Activated T-cell treated with anti-CD3 and anti-CD28 coated beads, Interleukin-2, amount 50 U/mL, for 4 hours (primary cell): Measurements from ENCODE around the gene MIDN. TPM values are rescaled to one million over a fixed set of nuclear protein-coding genes. Genes with fewer than 3 reads are reported as not detected.

Experiments used
- ATAC-seq, 2 donors: fragments of 200-7000 bp; cut with Tn5 transposase; one replicate each; pipeline ENCODE4 v1.10.0; 2021
- DNase-seq: peaks from one replicate; pipeline ENCODE4 v3.0.0-alpha.2; 2020
- H3K27me3 Mint-ChIP-seq: one replicate; pipeline ENCODE4 v1.8.0; 2021; ENCODE audit warnings: low read depth, mixed read lengths
- H3K36me3 Mint-ChIP-seq: one replicate; pipeline ENCODE4 v1.8.0; 2022; ENCODE audit warnings: mixed read lengths; ENCODE audit not compliant: insufficient read depth
- H3K4me1 Mint-ChIP-seq: one replicate; pipeline ENCODE4 v1.8.0; 2021; ENCODE audit warnings: low read depth, mixed read lengths
- H3K4me3 Mint-ChIP-seq: one replicate; pipeline ENCODE4 v1.8.0; 2021; ENCODE audit warnings: mild to moderate bottlenecking, moderate library complexity, mixed read lengths
- H3K9me3 Mint-ChIP-seq: one replicate; pipeline ENCODE4 v1.8.0; 2021; ENCODE audit warnings: mixed read lengths
- total RNA-seq, 3 donors: library from RNA; stranded (reverse); gene quantifications; one replicate each; pipeline ENCODE4 v1.2.1, GENCODE V29; 2021

Gene MIDN
- total RNA-seq, 3 donors from 2014 or later: 63.2 to 70.0 (median 68.7) TPM

DNA sequence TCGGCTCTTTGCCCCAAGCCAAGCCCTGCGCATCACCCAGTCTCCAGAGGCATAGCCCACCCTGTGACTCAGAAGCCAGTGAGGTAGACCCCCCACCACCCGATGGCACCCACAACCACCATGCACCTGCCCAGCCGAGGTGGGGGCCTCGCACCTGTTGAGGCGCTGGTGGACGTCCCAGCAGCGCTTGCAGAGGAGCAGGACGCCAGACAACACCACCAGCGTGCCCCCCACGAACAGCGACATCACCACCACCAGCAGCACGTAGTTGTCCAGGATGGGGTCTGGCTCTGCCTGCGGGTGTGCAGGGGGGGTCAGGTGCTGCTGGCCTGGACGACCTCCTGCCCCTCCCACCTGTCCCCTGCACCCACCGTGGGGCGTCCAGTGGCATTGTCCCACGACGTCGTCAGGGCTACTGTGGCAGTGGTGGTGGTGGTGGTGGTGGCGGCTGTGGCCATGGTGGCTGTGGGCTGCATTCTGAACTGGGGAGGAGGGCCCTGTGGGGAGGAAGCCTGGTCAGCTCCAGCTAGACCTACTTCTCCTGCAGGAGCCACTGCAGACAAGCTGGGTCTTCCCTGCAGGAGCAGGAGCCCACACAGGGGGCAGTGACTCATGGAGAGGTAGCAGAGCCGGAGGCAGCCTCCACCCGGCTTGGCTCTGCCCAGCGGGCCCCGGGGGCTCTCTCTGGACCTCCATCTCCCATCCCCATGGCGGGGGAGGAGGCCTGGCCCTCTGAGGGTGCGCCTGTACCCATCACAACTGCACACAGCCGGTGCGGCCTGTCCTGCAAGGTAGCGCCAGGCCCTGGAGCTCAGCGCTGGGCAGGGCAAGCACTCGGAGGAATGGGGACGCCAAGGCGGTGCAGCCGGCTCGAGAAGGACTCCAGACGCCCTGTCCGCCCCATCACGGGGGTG, 12.5 kb upstream of the MIDN start:
- Mint-ChIP-seq H3K27me3 (peaks cover 7% of the 10 kb centered on the region), H3K9me3 (no peaks in the 10 kb centered on the region), H3K4me1 (peaks cover 17% of the 10 kb centered on the region), H3K4me3 (no peak overlapping the region), H3K36me3 (no peaks in the 10 kb centered on the region)
- no peak for ATAC-seq
- DNase-seq: no peak

DNA sequence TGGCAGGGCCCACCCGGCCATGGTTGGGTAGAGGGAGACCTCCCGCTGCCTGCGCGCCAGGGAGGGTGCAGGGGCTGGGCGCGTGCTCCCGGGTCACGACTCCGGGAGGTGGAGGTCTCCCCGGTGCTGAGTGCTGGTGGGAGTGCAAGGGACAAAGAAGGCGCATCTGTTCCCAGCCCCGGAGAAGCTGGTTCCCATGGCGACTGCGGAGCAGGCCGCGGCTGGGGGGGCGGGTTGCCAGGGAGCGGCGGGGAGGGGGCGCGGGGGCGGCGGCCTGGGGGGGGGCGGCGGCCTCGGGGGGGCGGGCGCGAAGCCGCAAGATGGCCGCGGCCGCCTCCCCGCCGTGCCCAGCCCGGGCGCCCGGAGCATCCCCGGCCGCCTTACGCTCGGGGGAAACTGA, 11.8 kb upstream of the MIDN start:
- Mint-ChIP-seq H3K4me3 (no peak overlapping the region), H3K27me3 (peaks cover 7% of the 10 kb centered on the region), H3K9me3 (no peaks in the 10 kb centered on the region), H3K4me1 (peaks cover 23% of the 10 kb centered on the region), H3K36me3 (no peaks in the 10 kb centered on the region)
- no peak for ATAC-seq
- no peak for DNase-seq

DNA sequence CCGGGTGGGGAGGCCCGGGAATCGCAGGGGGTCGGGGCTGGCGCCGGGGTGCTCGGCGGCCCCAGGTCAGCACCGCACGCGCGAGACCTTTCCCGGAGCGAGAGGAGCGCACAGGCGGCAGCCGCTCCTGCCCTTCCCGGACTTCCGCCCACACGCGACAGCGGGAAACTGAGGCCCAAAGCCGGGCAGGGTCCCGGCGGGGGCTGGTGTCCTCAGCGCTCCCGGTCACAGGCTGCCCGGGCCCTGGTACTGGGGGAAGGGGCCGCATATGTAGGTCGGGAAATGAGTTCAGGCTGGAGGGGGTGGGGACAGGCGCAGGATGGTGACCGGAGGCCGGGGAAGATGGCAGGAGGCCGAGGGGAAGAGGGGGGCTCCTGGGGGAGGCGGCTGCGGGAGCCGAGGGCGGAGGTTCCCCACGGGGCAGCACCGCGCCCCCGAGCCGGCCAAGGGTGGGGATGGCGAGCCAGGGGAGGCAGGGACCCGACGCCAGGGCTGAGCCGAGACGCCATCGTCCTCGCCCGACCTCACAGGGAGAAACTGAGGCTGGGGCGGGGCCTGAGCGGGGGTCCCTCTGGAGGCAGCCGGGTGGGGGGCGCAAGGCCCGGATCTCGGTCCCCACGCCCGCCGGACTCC, 11.2 kb upstream of the MIDN start:
- Mint-ChIP-seq H3K9me3 (no peaks in the 10 kb centered on the region), H3K27me3 (peaks cover 7% of the 10 kb centered on the region), H3K36me3 (no peaks in the 10 kb centered on the region), H3K4me1 (peaks cover 23% of the 10 kb centered on the region), H3K4me3 (no peak overlapping the region)
- no peak for ATAC-seq
- DNase-seq: no peak

DNA sequence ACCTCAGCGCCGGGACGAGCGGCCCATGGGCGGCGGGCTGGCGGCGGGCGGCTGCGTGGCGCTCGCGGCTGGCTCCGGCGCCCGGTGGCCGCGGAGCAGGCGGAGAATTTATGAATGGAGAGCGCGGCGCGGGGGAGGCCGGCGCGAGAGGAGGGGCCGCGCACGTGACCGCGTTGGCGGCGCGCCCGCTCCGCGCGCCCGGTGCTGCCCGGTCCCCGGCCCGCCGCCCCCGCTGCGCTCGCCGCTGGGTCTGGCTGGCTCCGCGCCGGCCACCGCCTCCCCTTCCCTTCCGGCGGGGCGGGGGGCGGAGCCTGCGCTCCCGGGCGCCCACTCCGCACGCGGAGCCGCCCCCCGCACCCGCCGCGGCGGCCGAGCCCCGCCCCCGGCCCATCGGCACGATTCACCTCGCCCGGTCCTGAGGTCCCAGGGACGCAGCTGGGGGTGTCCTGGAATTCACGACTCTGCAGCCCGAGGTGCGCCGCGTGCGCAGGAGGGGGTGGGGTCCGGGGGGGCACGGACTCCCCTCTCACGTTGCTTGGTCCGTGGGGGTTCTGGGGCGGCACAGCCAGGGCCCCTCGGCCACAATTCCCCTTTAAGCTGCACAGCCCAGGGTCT, 10.5 kb upstream of the MIDN start, which contains the start of gene CBARP:
Gene CBARP, minus strand, starts transcription at position 252 of the 615 bp plus-strand sequence. CDS start 1,905 bp downstream, outside the sequence.
- H3K4me3 Mint-ChIP-seq: peak within 1 kb of the TSS; percentile 79
- H3K4me1 Mint-ChIP-seq: peaks cover 28% of the 10 kb centered on the region
- peaks cover 7% of the 10 kb centered on the region for H3K27me3 Mint-ChIP-seq
- DNase-seq (no peak), ATAC-seq (peak; percentile 4 to 18)
- H3K36me3 Mint-ChIP-seq: no peaks in the 10 kb centered on the region
- H3K9me3 Mint-ChIP-seq: no peaks in the 10 kb centered on the region

DNA sequence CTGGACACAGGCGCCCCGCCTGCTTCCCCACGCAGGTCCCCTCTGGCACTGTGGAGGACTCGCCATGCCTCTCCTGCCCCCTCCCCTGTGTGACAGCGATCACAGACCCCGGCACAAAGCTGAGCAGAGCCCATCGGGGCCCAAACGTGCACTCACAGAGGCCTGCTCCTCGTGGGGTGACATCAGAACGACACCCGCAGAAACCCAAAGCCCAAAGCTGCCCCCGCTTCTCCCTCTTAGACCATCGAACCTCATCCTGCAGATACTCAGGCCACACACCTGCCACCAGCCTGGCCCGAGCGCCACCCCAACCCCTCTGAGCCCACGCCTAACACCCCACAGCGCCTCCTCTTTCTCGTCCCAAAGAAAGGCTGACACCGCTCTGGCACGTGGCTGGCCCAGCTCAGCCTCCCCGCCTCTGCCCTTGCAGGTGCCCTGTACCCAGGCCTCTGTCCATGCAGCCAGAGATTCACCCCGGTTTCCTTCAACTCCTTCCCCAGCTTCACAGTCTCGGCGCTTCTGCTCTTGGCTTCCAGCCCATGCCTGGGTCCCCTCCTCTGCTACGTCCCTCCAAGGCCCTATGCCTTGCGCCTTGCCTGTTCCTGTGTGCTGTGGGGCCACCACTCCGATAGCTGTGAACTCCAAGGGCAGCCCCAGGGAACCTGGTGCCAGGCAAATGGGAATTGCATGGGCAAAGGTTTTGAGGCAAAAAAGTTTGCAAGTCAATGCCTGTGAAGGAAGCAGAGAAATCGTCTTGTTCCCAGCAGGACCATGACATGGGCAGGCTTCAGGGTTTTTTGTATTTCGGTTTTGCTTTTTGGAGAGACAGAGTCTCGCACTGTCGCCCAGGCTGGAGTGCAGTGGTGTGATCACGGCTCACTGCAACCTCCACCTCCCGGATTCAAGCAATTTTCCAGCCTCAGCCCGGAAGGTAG, 9.7 kb upstream of the MIDN start:
- DNase-seq (no peak), ATAC-seq (no peak)
- Mint-ChIP-seq H3K4me1 (peaks cover 32% of the 10 kb centered on the region), H3K4me3 (peak overlapping the region; percentile 79), H3K36me3 (no peaks in the 10 kb centered on the region), H3K27me3 (peaks cover 7% of the 10 kb centered on the region), H3K9me3 (no peaks in the 10 kb centered on the region)

DNA sequence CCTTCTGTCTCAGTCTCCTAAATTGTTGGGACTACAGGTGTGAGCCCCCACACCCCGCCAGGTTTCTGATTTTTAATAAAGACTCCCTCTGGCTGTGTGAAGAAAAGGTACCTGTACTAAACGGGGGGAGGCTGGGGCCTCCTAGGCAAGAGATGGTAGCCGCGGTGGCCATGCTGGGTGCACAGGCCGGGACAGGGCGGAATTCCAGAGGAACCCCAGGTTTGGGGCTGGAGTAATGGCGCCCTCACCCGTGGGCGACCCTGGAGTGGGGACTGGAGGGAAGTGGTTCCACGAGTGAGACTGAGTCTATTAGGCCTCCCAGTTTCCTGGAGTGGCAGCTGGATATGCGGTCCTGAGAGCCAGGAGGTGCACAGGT, 9.0 kb upstream of the MIDN start:
- ATAC-seq: no peak
- no peaks in the 10 kb centered on the region for H3K36me3 Mint-ChIP-seq
- no peak for DNase-seq
- no peaks in the 10 kb centered on the region for H3K9me3 Mint-ChIP-seq
- H3K27me3 Mint-ChIP-seq: peaks cover 7% of the 10 kb centered on the region
- H3K4me3 Mint-ChIP-seq: peak overlapping the region; percentile 79
- peaks cover 32% of the 10 kb centered on the region for H3K4me1 Mint-ChIP-seq

DNA sequence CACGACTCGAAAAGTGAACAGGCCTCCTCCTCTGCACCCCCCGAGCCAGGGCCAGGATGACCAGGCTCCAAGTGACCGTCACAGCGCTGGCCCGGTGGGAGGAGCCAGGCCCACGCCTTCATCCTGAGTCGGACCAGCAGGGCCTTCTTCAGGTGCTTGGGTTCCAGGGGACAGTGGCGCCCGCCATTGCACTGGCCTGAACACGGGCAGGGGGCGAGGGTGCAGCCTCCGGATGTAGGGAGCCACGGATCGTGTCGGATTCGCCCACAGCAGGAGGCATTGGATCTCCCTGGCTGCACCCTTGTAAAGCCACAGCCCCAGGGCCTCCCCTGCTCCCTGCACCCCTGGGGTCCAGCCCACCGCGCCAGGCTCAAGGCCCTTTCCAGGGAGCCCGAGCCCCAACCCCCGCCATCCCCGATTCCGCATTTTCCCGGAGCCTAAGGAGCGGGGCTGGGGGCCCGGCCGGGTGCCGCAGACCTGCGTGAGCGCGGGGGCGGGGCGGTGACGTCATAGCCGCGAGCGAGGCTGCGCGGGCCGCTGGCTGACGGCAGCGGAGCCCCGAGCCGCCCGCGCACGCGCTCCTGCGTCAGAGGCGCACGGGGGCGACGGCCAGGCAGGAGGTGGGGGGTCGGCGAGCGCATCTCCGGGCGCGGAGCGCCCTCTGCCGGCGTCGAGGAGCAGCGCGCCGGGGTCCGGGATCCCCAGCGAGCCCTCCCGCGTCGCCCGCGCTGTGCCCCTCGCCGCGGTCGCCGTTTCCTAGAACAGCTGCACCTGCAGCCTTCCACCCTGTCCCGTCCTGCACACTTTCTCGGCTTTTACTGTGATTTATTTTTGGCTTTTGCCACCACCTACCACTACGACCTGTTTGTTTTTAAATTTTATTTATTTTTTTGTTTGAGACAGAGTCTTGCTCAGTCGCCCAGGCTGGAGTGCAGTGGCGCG, 8.3 kb upstream of the MIDN start:
- ATAC-seq (peak; percentile 53 to 60), DNase-seq (peak; percentile 98)
- Mint-ChIP-seq H3K4me3 (peak overlapping the region; percentile 55), H3K36me3 (no peaks in the 10 kb centered on the region), H3K9me3 (no peaks in the 10 kb centered on the region), H3K27me3 (peaks cover 7% of the 10 kb centered on the region), H3K4me1 (peaks cover 36% of the 10 kb centered on the region)

DNA sequence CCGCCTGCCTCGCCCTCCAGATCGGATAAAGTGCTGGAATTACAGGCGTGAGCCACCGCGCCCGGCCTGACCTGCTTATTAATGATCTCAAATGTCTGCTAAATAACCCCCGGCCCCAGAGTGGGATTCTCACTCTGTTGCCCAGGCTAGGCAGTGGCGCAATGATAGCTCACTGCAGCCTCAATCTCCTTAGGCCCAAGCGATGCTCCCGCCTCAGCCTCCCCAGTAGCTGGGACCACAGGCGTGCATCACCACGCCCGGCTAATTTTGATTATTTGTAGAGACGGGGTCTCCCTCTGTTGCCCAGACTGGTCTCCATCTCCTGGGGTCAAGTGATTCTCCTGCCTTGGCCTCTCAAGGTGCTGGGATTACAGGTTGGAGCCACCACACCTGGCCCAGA, 7.5 kb upstream of the MIDN start:
- no peaks in the 10 kb centered on the region for H3K36me3 Mint-ChIP-seq
- peaks cover 7% of the 10 kb centered on the region for H3K27me3 Mint-ChIP-seq
- no peak for ATAC-seq
- H3K9me3 Mint-ChIP-seq: no peaks in the 10 kb centered on the region
- peak overlapping the region; percentile 88 for H3K4me3 Mint-ChIP-seq
- no peak for DNase-seq
- H3K4me1 Mint-ChIP-seq: peaks cover 36% of the 10 kb centered on the region

DNA sequence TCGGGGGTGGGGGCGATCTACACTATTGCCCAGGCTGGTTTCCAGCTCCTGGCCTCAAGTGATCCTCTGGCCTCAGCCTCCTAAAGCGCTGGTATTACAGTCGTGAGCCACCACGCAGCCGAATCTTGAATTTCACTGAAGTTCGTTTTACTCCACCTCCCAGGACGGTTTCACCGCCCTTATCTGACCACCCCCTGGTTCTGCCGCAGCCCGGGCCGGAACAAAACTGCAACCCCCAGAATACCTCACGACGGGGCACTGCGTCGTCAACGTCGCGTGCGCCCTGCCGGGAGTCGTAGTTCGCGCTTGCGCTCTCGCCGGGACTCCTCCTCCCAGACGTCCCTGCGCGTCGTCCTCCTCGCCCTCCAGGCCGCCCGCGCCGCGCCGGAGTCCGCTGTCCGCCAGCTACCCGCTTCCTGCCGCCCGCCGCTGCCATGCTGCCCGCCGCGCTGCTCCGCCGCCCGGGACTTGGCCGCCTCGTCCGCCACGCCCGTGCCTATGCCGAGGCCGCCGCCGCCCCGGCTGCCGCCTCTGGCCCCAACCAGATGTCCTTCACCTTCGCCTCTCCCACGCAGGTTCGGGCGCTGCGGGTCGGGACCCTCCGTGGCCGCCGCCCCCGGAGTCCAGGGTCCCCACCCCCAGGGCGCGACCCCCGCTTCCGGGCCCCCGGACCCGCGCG, 6.8 kb upstream of the MIDN start, which contains the start of gene ATP5F1D:
Gene ATP5F1D, plus strand, starts transcription at position 335 of the 679 bp plus-strand sequence. Its CDS starts 100 bp downstream, at position 435.
- DNase-seq: peak; percentile 94
- H3K4me1 Mint-ChIP-seq: peaks cover 39% of the 10 kb centered on the region
- peak; percentile 72 to 74 for ATAC-seq
- H3K4me3 Mint-ChIP-seq: peak within 1 kb of the TSS; percentile 88
- H3K27me3 Mint-ChIP-seq: peaks cover 7% of the 10 kb centered on the region
- no peaks in the 10 kb centered on the region for H3K36me3 Mint-ChIP-seq
- no peaks in the 10 kb centered on the region for H3K9me3 Mint-ChIP-seq

DNA sequence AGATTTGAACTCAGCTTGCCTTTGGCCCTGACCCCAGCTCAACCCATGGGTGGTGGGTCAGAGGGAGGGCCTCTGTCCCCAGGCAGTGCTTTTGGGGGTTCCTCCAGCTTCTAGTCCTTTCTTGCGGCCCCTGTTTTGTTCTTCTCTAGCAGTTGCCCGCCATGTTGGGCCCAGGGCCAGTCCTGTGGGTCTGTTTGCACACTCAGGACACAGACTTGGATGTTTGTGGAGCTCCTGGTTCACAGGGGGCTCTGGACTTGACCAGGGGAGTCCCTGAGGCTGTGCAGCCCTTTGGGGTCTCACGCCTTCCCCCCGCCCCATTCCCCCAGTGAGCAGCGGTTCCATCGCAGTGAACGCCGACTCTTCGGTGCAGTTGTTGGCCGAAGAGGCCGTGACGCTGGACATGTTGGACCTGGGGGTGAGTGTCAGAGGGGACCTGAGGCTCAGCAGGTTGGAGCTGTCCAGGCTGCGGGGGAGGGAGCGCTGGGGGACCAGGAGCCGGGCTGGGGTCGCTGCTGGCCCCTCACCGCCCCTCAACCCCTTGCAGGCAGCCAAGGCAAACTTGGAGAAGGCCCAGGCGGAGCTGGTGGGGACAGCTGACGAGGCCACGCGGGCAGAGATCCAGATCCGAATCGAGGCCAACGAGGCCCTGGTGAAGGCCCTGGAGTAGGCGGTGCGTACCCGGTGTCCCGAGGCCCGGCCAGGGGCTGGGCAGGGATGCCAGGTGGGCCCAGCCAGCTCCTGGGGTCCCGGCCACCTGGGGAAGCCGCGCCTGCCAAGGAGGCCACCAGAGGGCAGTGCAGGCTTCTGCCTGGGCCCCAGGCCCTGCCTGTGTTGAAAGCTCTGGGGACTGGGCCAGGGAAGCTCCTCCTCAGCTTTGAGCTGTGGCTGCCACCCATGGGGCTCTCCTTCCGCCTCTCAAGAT, 4.4 kb upstream of the MIDN start:
- Mint-ChIP-seq H3K36me3 (no peaks in the 10 kb centered on the region), H3K9me3 (no peaks in the 10 kb centered on the region), H3K27me3 (no peaks in the 10 kb centered on the region), H3K4me3 (peak overlapping the region; percentile 87), H3K4me1 (peaks cover 30% of the 10 kb centered on the region)
- ATAC-seq (peak; percentile 39 to 41), DNase-seq (peak; percentile 90)

DNA sequence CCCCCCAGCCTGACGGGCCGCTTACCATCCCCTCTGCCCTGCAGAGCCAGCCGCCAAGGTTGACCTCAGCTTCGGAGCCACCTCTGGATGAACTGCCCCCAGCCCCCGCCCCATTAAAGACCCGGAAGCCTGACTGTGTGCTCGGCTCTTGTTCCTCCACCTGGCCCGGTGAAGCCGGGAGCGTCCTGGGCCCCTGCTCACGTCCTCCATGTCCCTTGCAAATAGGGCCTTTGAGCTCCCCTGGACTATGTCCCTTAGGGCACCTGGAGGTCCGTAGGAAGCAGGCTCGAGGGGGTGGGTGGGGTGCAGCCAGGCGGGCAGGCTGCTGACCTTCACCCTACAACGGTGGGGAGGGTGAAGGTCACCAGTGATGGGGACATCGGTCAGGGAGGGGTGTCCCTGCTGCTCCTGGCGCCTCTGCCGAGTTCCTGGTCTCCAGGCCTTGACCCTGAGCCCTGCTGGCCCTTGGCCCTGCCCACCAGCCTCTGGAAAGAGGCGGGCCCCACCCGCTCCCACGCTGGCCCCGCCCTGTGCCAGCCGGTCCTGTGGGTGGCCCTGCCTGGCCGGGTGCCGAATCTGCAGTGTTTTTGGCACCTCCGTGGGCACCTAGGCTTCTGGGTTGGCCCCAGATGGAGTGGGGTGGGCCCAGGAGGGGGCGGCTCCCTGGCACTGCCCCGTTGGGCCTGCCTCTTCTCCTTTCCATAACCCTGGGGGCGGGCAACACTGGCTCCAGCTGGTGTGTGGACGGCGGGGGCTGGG, 3.5 kb upstream of the MIDN start:
- peaks cover 25% of the 10 kb centered on the region for H3K4me1 Mint-ChIP-seq
- no peaks in the 10 kb centered on the region for H3K27me3 Mint-ChIP-seq
- no peak for ATAC-seq
- no peak for DNase-seq
- no peaks in the 10 kb centered on the region for H3K36me3 Mint-ChIP-seq
- H3K9me3 Mint-ChIP-seq: no peaks in the 10 kb centered on the region
- peak overlapping the region; percentile 63 for H3K4me3 Mint-ChIP-seq
